HepG2 (cell line): ENCODE measurements around the gene SMIM38. TPM values are rescaled to one million over a fixed set of nuclear protein-coding genes. Genes with fewer than 3 reads are reported as not detected.
A peak's percentile ranks its signal among the peaks of the same experiment; 100 is the strongest.

Experiments used
- ATAC-seq: fragments of 200-7000 bp; cut with Tn5 transposase; 3 replicates; pipeline ENCODE4 v1.9.1; 2020; ENCODE audit warnings: mild to moderate bottlenecking, moderate library complexity
- BruUV-seq: library from RNA; stranded (reverse); fragments of 400-500 nt; replicated peaks from 2 replicates; lab custom pipeline; 2021; lab: Mats Ljungman, UMichigan
- CTCF ChIA-PET: fragments of 300-600 bp; formaldehyde crosslinking; extraction: SDS; loops from one replicate; lab custom pipeline; 2021; ENCODE audit warnings: low total read pairs, inconsistent platforms, low intra/inter-chr PET ratio; lab: Yijun Ruan, JAX
- POLR2A ChIA-PET: fragments of 350-600 bp; sonication (Branson Sonifier 250); formaldehyde crosslinking; loops from one replicate; lab custom pipeline; 2020; ENCODE audit warnings: antibody characterized with exemption, inconsistent platforms; lab: Yijun Ruan, JAX
- DNase-seq: peaks from one replicate; pipeline ENCODE4 v3.0.0-alpha.2; 2015; ENCODE audit warnings: low spot score
- FAIRE-seq: peaks from 3 replicates; lab custom pipeline; 2011; peaks lifted over from hg19 to GRCh38; lab: Jason Lieb, UNC
- H2AFZ ChIP-seq: one replicate; pipeline ENCODE4 v1.6.1; 2011; ENCODE audit warnings: low read length, inconsistent platforms
- H3K27ac ChIP-seq: fragments of 300-600 bp; 3 replicates; pipeline ENCODE4 v1.8.0; 2011; ENCODE audit warnings: mixed run types, mild to moderate bottlenecking, mixed read lengths, low read length, inconsistent platforms; ENCODE audit not compliant: insufficient read depth; ENCODE audit errors: extremely low read length
- H3K27me3 ChIP-seq, 2 experiments: fragments of 200-600 bp in 1 of 2; 2 replicates in 1 of 2; 3 replicates in 1 of 2; pipeline versions ENCODE4 v1.6.0 to v1.8.0; 2011; ENCODE audit warnings: low read length in 2 of 2, mild to moderate bottlenecking in 2 of 2, moderate library complexity in 2 of 2, inconsistent platforms in 1 of 2; ENCODE audit not compliant: insufficient read depth in 2 of 2, control insufficient read depth in 1 of 2
- H3K36me3 ChIP-seq, 2 experiments: fragments of 200-600 bp in 1 of 2; replicated peaks in 1 of 2; 2 replicates in 1 of 2; 3 replicates in 1 of 2; pipeline versions ENCODE4 v1.5.1 to v1.8.0; 2011; ENCODE audit warnings: low read length in 2 of 2, inconsistent platforms in 1 of 2; ENCODE audit not compliant: insufficient read depth in 2 of 2, control insufficient read depth in 1 of 2
- H3K4me1 ChIP-seq: 2 replicates; pipeline ENCODE4 v1.5.1; 2012; ENCODE audit warnings: low read length, inconsistent platforms; ENCODE audit not compliant: insufficient read depth
- H3K4me2 ChIP-seq: 2 replicates; pipeline ENCODE4 v1.6.0; 2011; ENCODE audit warnings: low read depth, low read length, inconsistent platforms
- H3K4me3 ChIP-seq, 3 experiments: fragments of 200-600 bp in 1 of 3; sonication (generic), shearing (Covaris generic) in 1 of 3; replicated peaks in 1 of 3; 2 replicates each; pipeline ENCODE4 v1.5.1; 2011 to 2016; ENCODE audit warnings: low read length in 3 of 3, inconsistent platforms in 2 of 3, low read depth in 2 of 3, mild to moderate bottlenecking in 2 of 3, control low read depth in 1 of 3, mixed read lengths in 1 of 3; ENCODE audit not compliant: insufficient read depth in 1 of 3
- H3K79me2 ChIP-seq: one replicate; pipeline ENCODE4 v1.6.1; 2011; ENCODE audit warnings: low read length, inconsistent platforms; ENCODE audit not compliant: insufficient read depth
- H3K9ac ChIP-seq: 2 replicates; pipeline ENCODE4 v1.6.0; 2011; ENCODE audit warnings: mild to moderate bottlenecking, low read depth, low read length, inconsistent platforms; ENCODE audit not compliant: insufficient read depth
- H3K9me3 ChIP-seq: 2 replicates; pipeline ENCODE4 v1.5.1; 2012; ENCODE audit warnings: mild to moderate bottlenecking, low read length
- H4K20me1 ChIP-seq: 2 replicates; pipeline ENCODE4 v1.6.0; 2011; ENCODE audit warnings: inconsistent platforms, mild to moderate bottlenecking, low read length, moderate library complexity; ENCODE audit not compliant: insufficient read depth
- ATF2 ChIP-seq: sonication (generic); formaldehyde crosslinking; IDR thresholded peaks from 2 replicates; pipeline ENCODE4 v1.4.0; 2020; ENCODE audit warnings: missing genetic modification reagents
- CCAR2 ChIP-seq: fragments of 200-400 bp; formaldehyde crosslinking; optimal IDR thresholded peaks from 2 replicates; pipeline ENCODE3; 2018; ENCODE audit warnings: low read depth, mild to moderate bottlenecking, low read length, moderate library complexity
- DBP ChIP-seq: sonication (generic); formaldehyde crosslinking; IDR thresholded peaks from 2 replicates; pipeline ENCODE4 v1.4.0; 2020; ENCODE audit warnings: missing genetic modification reagents; ENCODE audit errors: not compliant biosample characterization
- MED13 ChIP-seq: sonication (generic); formaldehyde crosslinking; IDR thresholded peaks from 2 replicates; pipeline ENCODE4 v1.5.0; 2020; ENCODE audit warnings: missing genetic modification reagents
- ZBTB38 ChIP-seq: sonication (generic); formaldehyde crosslinking; IDR thresholded peaks from 2 replicates; pipeline ENCODE4 v1.5.1; 2020; ENCODE audit warnings: mild to moderate bottlenecking, missing genetic modification reagents
- ZNF567 ChIP-seq: sonication (generic); formaldehyde crosslinking; IDR thresholded peaks from 2 replicates; pipeline ENCODE4 v1.8.1; 2023; ENCODE audit warnings: mild to moderate bottlenecking, missing genetic modification reagents, borderline replicate concordance
- ZNF652 ChIP-seq: IDR thresholded peaks from 2 replicates; pipeline ENCODE4 v1.6.1; 2016; ENCODE audit warnings: low read depth, borderline replicate concordance
- WGBS: methylation state at CpG from one replicate; pipeline ENCODE4 v1.1.6; 2017; ENCODE audit warnings: low lambda C conversion rate; 5-methylcytosine and 5-hydroxymethylcytosine counted together
- in situ Hi-C: cut with HindIII; loops from 2 replicates; pipeline ENCODE4 v1.10.0; 2017; ENCODE audit warnings: low pct_unique_long_range_greater_than_20kb; ENCODE audit not compliant: extremely low pct_ligation_motif_present
- intact Hi-C: fragments of 100-400 bp; cut with micrococcal nuclease; formaldehyde crosslinking; loops from one replicate; pipeline ENCODE4 v1.10.0; 2022; ENCODE audit not compliant: unreplicated experiment
- polyA plus RNA-seq, 8 experiments: library from polyadenylated mRNA; depleted of rRNA in 3 of 8; stranded (reverse) in 7 of 8; unstranded in 1 of 8; fragments of >200 nt; fragmentation: Illumina TruSeq in 4 of 8; extraction: Trizol in 4 of 8; gene quantifications; 2 replicates each; pipeline versions ENCODE4 v1.2.1 to v1.2.3, GENCODE V29; 2011 to 2016; ENCODE audit warnings: low read depth in 4 of 8, missing spikeins in 1 of 8, mixed read lengths in 1 of 8; ENCODE audit not compliant: insufficient read depth in 1 of 8
- total RNA-seq, 5 experiments: library from RNA; depleted of rRNA; stranded (reverse); fragments of >200 nt; fragmentation: Illumina TruSeq; extraction: Trizol; gene quantifications; 2 replicates each; pipeline ENCODE4 v1.2.3, GENCODE V29; 2016; ENCODE audit warnings: low read depth in 1 of 5

SMIM38 gene
- total and polyA plus RNA-seq, 2 of the 13 experiments (the other 11 are each of a cell fraction or from before 2014, with no cell fraction given) = 0.30 to 0.40 TPM

DNA sequence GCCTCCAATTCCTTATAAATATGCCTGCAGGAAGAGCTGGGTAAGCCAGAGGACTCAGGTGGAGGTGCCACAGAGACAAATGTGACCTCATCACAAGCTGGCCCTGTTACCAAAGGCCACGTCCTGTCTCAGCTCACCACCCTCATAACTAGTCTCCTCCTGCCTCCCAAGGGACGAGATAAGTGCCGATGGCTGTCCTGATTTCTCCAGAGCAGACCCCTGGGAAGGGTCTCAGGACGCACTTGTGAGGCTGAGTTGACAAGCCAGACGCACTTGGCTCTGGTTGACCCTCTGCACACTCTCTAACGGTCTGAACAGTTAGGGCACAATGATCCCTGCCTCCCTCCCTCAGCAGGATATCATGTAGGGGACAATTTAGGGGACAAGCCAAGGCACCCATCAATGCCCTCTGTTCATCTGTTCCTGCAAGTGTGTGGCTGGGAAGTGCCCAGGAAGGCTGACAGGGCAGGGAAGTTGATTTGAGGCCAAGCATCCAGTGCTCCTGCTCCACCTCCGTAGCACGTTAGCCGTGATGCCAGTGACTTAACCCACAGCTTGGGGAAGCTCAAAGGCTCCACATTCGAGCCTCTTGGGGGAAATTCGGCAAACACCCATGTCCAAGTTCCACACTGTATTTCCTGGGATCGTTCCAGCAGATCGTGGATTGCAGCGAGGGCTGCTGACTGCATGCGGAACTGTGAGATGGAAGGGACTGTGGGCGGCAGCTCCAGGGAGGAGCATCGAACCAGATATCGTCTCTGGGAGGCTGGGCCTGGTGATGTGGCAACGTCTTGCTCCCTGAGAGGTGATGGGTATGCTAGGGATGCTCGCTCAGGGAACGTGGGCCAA, 2.8 kb downstream of the SMIM38 start:
- Histone ChIP-seq H3K4me1 (peaks cover 53% of the 10 kb centered on the region), H3K27ac (no peak overlapping the region), H3K4me2 (no peak overlapping the region), H3K9me3 (no peaks in the 10 kb centered on the region), H2AFZ (no peak overlapping the region), H3K9ac (no peak overlapping the region), H4K20me1 (no peaks in the 10 kb centered on the region), H3K4me3 (no peak overlapping the region), H3K36me3 (no peaks in the 10 kb centered on the region), H3K27me3 (no peaks in the 10 kb centered on the region), H3K79me2 (no peaks in the 10 kb centered on the region)
- ChIA-PET CTCF (no interaction called here), POLR2A (interaction anchor here (1.6 kb wide), 1 partner anchor 16 kb away, joined by 4 read pairs; no protein-coding TSS in a partner anchor)
- no TSS peak for BruUV-seq
- no peak for ATAC-seq
- FAIRE-seq = no peak
- TF ChIP-seq CCAR2 = no peak
- TF ChIP-seq ZBTB38 (CRISPR knock-in tag) = peak; percentile 35; the same call in 1 of the 2 replicates
- no peak for DNase-seq
- WGBS = 91% methylated on average over 18 of the region's 21 CpGs
- in situ Hi-C loops = no loop called here
- intact Hi-C loops = no loop called here

GRCh38 chr11:69159150-69159852, 3.6 kb downstream of the SMIM38 start:
- Histone ChIP-seq H3K27ac (no peak overlapping the region), H4K20me1 (no peaks in the 10 kb centered on the region), H3K79me2 (no peaks in the 10 kb centered on the region), H3K4me1 (peaks cover 45% of the 10 kb centered on the region), H3K27me3 (no peaks in the 10 kb centered on the region), H3K9me3 (no peaks in the 10 kb centered on the region), H3K9ac (no peak overlapping the region), H3K4me2 (no peak overlapping the region), H3K36me3 (no peaks in the 10 kb centered on the region), H3K4me3 (no peak overlapping the region), H2AFZ (no peak overlapping the region)
- in situ Hi-C loops = no loop called here
- CTCF ChIA-PET = no interaction called here
- no peak for ATAC-seq
- no TSS peak for BruUV-seq
- TF ChIP-seq DBP (CRISPR knock-in tag) (no peak), MED13 (CRISPR knock-in tag) (no peak), ZNF567 (CRISPR knock-in tag) (no peak), ZNF652 (CRISPR knock-in tag) (no peak), ATF2 (CRISPR knock-in tag) (no peak)
- intact Hi-C loops = no loop called here
- FAIRE-seq = no peak
- POLR2A ChIA-PET = no interaction called here
- DNase-seq = no peak
- 90% methylated on average over 19 of the region's 19 CpGs for WGBS
